HG02970 (cell line): ENCODE measurements around the gene SLC30A4.
"Not testable (repeated sequence)": the region's sequence is repeated elsewhere in the genome, so short reads cannot be mapped to it uniquely, and the experiment has no call there.

Source experiments
- ATAC-seq: cut with Tn5 transposase; IDR thresholded peaks from one replicate; pipeline ENCODE4 v1.9.1; 2021; ENCODE audit warnings: mild to moderate bottlenecking, moderate library complexity, moderate number of reproducible peaks; ENCODE audit not compliant: unreplicated experiment, low FRiP score

Gene SLC30A4

DNA sequence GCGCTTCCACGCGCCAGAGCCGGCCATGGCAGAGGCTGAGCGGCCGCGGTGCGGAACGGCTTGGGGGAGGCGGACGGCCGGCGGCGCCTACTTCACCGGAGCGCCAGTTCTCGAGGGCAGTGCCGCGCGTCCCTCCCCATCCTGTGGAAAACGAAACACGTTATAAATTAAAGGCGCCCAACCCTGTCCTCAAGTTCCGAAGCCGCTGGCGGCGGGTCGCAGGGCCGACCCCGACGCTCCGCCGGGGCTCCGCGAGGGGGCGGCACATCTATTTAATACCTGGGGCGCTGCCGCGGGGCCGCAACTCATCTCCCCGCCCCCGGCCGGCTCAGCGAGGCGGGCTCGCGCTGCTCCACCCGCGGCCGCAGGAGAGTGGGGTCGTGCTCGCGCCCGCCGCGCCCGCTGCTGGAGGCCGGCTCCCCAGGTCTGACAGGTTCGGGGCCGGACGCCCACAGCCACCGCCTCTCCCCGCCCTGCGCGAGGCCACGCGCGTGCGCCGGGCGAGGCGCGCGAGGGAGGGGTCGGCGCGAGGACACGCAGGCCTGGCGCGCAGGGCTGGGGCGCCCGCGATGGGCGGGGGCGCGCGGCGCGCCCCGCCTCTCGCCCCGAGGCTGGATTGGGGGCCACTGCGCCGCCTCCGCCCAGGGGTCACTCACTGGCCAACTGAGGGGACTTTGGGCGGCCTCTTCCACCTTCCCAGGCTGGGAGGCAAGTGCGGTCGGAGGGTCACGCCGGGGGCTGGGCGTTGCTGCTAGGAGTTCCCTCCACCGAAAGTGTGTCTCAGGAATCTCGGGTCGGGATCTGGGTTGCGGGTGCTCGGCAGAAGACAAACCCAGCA is at the start of gene SLC30A4:
SLC30A4 (minus strand) TSS at position 428 of the 838 bp plus-strand sequence; CDS start at position 27, 401 bp downstream.
- peak; percentile 66 for ATAC-seq

- ATAC-seq, result no peak
Measured at GRCh38 chr15:45555934-45556608, 33.5 kb upstream of the SLC30A4 start.

DNA sequence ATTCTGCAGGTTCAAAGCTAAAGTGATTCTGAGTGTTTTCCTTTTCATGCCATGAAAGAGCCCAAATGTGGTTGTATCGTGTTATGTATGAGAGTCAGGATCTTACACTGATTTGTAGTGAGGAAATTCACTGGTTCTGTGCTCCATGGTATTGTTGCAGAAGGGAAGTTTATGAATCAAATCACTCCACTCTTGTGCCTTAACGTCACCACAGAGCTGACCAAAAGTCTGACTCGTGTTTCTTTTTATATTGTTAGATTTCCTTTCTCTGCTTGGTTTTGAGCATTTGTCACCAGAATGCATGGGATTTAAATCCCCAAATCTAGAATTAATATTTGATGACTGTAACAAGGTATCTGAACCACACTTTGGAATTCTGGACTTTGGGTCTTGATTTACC is 29.1 kb upstream of the SLC30A4 start:
- ATAC-seq, result no peak

DNA sequence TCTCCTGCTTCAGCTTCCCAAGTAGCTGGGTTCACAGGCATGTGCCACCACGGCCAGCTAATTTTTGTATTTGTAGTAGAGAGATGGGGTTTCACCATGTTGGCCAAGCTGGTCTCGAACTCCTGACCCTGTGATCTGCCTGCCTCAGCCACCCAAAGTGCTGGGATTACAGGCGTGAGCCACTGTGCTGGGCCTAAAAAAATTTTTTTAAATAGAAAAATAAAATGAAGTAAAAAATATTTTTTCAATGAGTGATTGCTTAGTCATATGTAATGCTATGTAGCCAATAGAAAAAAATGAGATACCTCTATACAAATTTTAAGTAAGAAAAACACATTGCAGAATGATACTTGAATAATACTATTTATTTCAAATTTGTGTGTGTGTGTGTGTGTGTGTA is 27.9 kb upstream of the SLC30A4 start:
- ATAC-seq, result no peak

DNA sequence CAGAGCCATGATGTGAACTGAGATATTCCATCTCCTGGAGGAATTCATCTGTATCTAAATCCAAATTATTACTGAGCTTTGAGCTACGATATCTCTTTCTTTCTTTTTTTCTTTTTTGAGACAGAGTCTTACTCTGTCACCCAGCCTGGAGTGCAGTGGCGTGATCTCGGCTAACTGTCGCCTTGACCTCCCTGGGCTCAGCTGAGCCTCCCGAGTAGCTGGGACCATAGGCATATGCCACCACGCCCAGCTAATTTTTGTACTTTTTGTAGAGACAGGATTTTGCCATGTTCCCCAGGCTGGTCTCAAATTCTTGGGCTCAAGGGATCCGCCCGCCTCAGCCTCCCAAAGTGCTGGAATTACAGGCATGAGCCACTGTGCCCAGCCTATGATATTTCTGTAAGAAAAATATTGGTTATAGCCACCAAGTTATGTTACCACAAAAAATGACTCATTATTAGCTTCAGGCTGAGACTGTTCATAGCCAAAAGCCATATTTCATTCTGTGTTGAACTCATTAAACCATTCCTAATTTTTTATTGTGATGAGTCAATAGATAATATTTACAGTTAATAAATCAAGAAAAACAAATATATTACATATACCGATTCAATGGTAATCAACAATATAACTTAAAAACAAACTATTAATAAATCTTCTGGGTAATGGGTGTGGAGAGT is 27.1 kb upstream of the SLC30A4 start:
- ATAC-seq, result no peak

- no peak for ATAC-seq
Measured at GRCh38 chr15:45548753-45549520, 26.4 kb upstream of the SLC30A4 start.

- no peak for ATAC-seq
Measured at GRCh38 chr15:45546789-45547188, 24.2 kb upstream of the SLC30A4 start.

DNA sequence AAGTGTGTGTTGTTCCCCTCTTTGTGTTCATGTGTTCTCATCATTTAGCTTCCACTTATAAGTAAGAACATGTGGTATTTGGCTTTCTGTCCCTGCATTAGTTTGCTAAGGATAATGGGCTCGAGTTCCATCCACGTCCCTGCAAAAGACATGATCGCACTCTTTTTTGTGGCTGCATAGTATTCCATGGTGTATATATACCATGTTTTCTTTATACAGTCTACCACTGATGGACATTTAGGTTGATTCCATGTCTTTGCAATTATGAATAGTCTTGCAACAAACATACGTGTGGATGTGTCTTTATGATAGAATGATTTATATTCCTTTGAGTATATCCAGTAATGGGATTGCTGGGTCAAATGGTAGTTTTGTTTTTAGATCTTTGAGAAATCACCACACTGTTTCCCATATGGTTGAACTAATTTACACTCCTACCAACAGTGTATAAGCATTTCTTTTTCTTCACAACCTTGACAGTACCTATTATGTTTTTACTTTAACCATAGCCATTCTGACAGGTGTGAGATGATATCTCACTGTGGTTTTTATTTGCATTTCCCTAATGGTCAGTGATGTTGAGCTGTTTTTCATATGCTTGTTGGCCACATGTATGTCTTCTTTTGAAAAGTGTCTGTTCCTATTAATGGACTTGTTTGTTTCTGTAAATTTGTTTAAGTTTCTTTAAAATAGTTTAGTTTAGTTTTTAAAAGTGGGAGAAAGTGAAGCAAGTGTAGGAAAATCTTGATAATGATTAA is 21.9 kb upstream of the SLC30A4 start:
- ATAC-seq, result no peak

DNA sequence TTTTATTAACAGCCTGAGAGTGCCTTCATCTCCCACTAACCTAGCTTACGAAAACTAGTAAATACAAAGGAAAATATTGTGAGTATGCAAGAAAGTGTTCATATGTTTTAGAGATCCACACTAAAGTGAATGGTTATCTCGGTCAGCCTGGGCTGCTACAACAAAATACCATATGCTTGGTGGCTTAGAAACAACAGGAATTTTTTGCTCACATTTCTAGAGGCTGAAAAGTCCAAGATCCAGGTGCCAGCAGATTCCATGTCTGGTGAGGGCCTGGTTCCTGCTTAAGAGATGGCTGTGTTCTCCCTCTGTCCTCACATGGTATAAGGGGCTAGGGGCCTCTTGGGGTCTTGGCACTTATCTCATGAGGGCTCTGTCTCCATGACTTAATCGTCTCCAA is 20.5 kb upstream of the SLC30A4 start:
- ATAC-seq, result no peak

DNA sequence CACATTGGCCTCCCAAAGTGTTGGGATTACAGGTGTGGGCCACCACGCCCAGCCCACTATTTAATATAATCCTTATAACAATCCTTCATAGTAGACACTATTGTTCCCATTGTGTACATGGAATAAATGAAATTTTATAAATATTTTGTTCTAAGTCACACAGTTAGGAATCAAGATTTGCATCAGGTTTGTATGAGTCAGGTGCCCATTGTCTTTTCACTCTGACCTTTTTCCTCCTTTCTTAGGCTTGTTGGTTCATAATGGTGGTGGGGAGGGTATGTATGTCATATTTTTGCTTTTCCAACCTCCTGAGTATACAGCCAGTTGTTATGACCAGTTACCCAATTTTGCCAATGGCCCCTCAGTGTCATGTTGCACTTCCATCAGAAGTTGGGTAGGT is 18.0 kb upstream of the SLC30A4 start:
- ATAC-seq, result no peak

DNA sequence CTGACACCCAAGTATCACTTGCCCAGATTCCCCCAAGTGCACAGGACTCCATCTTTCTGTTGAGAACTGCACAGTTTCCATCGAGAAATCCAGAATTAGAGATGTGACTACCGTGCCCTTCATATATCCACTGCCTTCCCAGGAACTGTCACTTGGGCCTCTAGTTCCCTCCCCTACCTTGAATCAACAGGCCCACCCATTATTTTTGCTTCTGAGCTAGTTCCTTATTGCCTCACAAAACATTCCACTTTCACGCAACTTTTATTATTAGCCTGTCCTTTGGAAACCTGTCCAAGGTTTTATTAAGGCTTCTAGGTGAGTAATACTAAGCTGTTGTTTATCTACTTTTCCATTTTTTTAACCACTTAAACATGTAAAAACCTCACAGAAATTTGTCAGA is 17.1 kb upstream of the SLC30A4 start:
- ATAC-seq, result no peak

GRCh38 chr15:45536934-45537333 is 14.4 kb upstream of the SLC30A4 start:
- no peak for ATAC-seq

DNA sequence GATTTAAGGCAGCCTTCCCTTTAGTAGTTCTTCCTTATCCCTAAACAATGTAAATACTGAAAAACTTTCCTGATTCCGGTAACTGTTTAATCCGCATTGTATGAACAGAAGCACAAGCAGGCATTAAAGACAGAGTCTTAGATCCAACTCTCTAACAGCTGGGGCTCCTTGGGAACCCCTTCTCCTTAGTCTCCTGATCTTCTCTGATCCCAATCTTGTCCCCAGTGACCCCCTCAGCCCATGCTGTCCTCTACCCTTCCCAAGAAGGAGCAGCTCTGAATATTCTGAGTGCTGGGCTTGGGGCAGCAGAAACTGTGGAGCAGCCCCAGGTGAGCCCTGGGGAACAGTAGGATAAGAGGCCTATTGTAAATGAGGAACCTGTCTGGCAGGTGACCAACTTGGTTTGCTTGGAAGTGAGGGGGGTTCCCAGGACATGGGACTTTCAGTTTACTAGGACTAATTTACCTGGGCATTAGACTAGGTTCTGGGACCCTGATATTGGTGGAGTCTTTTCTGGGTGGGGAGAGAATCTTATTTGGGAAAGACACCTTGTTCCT is 13.0 kb upstream of the SLC30A4 start:
- ATAC-seq, result no peak

GRCh38 chr15:45534821-45535220 is 12.3 kb upstream of the SLC30A4 start:
- no peak for ATAC-seq

GRCh38 chr15:45532892-45533291 is 10.3 kb upstream of the SLC30A4 start:
- not testable (repeated sequence) for ATAC-seq

- ATAC-seq, result no peak
Measured at GRCh38 chr15:45529613-45530012, 7.1 kb upstream of the SLC30A4 start.

DNA sequence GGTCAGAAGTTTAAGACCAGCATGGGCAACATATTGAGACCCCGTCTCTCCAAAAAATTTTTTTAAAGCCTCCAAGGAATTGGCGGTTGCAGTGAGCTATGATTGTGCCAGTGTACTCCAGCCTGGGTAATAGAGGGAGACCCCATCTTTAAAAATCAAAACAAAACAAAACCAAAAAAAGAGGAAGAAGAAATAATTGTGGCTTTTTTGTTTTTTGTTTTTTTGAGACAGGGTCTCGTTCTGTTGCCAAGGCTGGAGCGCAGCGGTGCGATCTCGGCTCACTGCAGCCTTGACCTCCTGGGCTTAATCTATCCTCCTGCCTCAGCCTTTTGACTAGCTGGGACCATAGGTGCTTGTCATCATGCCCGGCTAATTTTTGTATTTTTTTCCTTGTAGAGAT is 4.5 kb upstream of the SLC30A4 start:
- no peak for ATAC-seq

GRCh38 chr15:45523166-45523460 is 558 bp upstream of the SLC30A4 start:
- no peak for ATAC-seq

GRCh38 chr15:45521596-45522327 is 793 bp downstream of the SLC30A4 start:
- ATAC-seq, result no peak
